OCI-LY7 (cell line): ENCODE measurements around the gene IGSF8. TPM values are rescaled to one million over a fixed set of nuclear protein-coding genes. Genes with fewer than 3 reads are reported as not detected.

ENCODE experiments used
- BruUV-seq: library from RNA; stranded (reverse); fragments of 400-500 nt; replicated peaks from 2 replicates; lab custom pipeline; 2021; lab: Mats Ljungman, UMichigan
- CTCF ChIA-PET: fragments of 300-600 bp; sonication (Branson Sonifier 250); formaldehyde crosslinking; loops from one replicate; lab custom pipeline; 2022; ENCODE audit warnings: antibody characterized with exemption; ENCODE audit not compliant: unreplicated experiment; lab: Charles Lee
- POLR2A ChIA-PET: fragments of 300-600 bp; sonication (Branson Sonifier 250); formaldehyde crosslinking; loops from one replicate; lab custom pipeline; 2022; ENCODE audit warnings: antibody characterized with exemption; lab: Charles Lee
- DNase-seq: peaks from one replicate; pipeline ENCODE4 v3.0.0-alpha.2; 2015; ENCODE audit warnings: low spot score
- H2AFZ ChIP-seq: fragments of 200-600 bp; sonication (generic), shearing (Covaris generic); 2 replicates; pipeline ENCODE4 v1.6.1; 2014; ENCODE audit warnings: mild to moderate bottlenecking, antibody characterized with exemption, low read length, moderate library complexity
- H3K27ac ChIP-seq: fragments of 200-600 bp; sonication (generic); 2 replicates; pipeline ENCODE4 v1.5.1; 2014; ENCODE audit warnings: mixed run types, low read depth, mild to moderate bottlenecking, moderate library complexity, low read length, inconsistent platforms; ENCODE audit not compliant: poor library complexity, severe bottlenecking
- H3K36me3 ChIP-seq: fragments of 200-600 bp; sonication (generic); 2 replicates; pipeline ENCODE4 v1.6.1; 2014; ENCODE audit warnings: mild to moderate bottlenecking, antibody characterized with exemption, low read length, moderate library complexity, mixed read lengths; ENCODE audit not compliant: insufficient read depth
- H3K4me1 ChIP-seq: fragments of 200-600 bp; sonication (generic); 2 replicates; pipeline ENCODE4 v1.5.1; 2014; ENCODE audit warnings: mild to moderate bottlenecking, low read length; ENCODE audit not compliant: insufficient read depth, poor library complexity, severe bottlenecking
- H3K4me2 ChIP-seq: fragments of 200-600 bp; sonication (generic); 2 replicates; pipeline ENCODE4 v1.6.1; 2014; ENCODE audit warnings: mild to moderate bottlenecking, low read length
- H3K4me3 ChIP-seq: fragments of 200-600 bp; sonication (generic); 2 replicates; pipeline ENCODE4 v1.5.1; 2014; ENCODE audit warnings: mild to moderate bottlenecking, low read depth, low read length; ENCODE audit not compliant: poor library complexity, severe bottlenecking
- H3K79me2 ChIP-seq: fragments of 200-600 bp; sonication (generic); 2 replicates; pipeline ENCODE4 v1.6.1; 2016; ENCODE audit warnings: low read depth, mild to moderate bottlenecking, low read length, moderate library complexity, mixed read lengths; ENCODE audit not compliant: insufficient read depth
- H3K9me2 ChIP-seq: fragments of 200-600 bp; sonication (generic); 2 replicates; pipeline ENCODE4 v1.6.1; 2016; ENCODE audit warnings: mild to moderate bottlenecking, low read length, mixed read lengths; ENCODE audit not compliant: insufficient read depth
- H3K9me3 ChIP-seq: fragments of 200-600 bp; sonication (generic); 2 replicates; pipeline ENCODE4 v1.6.1; 2014; ENCODE audit warnings: mild to moderate bottlenecking, mixed run types, low read length, mixed read lengths
- H4K20me1 ChIP-seq: fragments of 200-600 bp; sonication (generic); 2 replicates; pipeline ENCODE4 v1.6.1; 2014; ENCODE audit warnings: mild to moderate bottlenecking, antibody characterized with exemption, low read length, moderate library complexity, mixed read lengths; ENCODE audit not compliant: insufficient read depth
- EZH2phosphoT487 ChIP-seq: fragments of 200-600 bp; sonication (generic); IDR thresholded peaks from 2 replicates; pipeline ENCODE4 v1.6.1; 2018; ENCODE audit warnings: low read depth, borderline replicate concordance, mild to moderate bottlenecking, mixed run types, antibody characterized with exemption, low read length, moderate library complexity, mixed read lengths
- intact Hi-C: fragments of 100-400 bp; cut with micrococcal nuclease; formaldehyde crosslinking; loops from one replicate; pipeline ENCODE4 v1.10.0; 2022; ENCODE audit not compliant: unreplicated experiment
- total RNA-seq, 2 experiments: library from RNA; depleted of rRNA in 1 of 2; stranded (reverse); fragments of >200 nt in 1 of 2; shearing (Covaris generic) in 1 of 2; gene quantifications; 2 replicates each; pipeline ENCODE4 v1.2.3, GENCODE V29; 2014 to 2022
- TF ChIP-seq, protein P1 (sequence below): fragments of 200-600 bp; sonication (generic); conservative IDR thresholded peaks from 2 replicates; pipeline ENCODE4 v1.5.1; 2014; ENCODE audit warnings: mild to moderate bottlenecking, antibody characterized with exemption, low read length, moderate library complexity, mixed read lengths

The IGSF8 gene
- total RNA-seq, 2 experiments from 2014 or later = 18.7 to 28.7 TPM

DNA sequence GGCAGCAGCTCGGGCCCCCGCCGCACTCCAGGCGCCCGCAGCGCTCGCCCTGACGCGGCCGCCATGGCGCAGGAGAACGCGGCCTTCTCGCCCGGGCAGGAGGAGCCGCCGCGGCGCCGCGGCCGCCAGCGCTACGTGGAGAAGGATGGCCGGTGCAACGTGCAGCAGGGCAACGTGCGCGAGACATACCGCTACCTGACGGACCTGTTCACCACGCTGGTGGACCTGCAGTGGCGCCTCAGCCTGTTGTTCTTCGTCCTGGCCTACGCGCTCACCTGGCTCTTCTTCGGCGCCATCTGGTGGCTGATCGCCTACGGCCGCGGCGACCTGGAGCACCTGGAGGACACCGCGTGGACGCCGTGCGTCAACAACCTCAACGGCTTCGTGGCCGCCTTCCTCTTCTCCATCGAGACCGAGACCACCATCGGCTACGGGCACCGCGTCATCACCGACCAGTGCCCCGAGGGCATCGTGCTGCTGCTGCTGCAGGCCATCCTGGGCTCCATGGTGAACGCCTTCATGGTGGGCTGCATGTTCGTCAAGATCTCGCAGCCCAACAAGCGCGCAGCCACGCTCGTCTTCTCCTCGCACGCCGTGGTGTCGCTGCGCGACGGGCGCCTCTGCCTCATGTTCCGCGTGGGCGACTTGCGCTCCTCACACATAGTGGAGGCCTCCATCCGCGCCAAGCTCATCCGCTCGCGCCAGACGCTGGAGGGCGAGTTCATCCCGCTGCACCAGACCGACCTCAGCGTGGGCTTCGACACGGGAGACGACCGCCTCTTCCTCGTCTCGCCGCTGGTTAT, 14.2 kb downstream of the IGSF8 start:
- Histone ChIP-seq H3K4me2 (no peak overlapping the region), H3K4me3 (no peak overlapping the region), H3K27ac (no peak overlapping the region), H4K20me1 (no peaks in the 10 kb centered on the region), H3K36me3 (peaks cover 14% of the 10 kb centered on the region), H3K79me2 (no peaks in the 10 kb centered on the region), H2AFZ (no peak overlapping the region), H3K9me2 (no peaks in the 10 kb centered on the region), H3K4me1 (no peaks in the 10 kb centered on the region), H3K9me3 (no peaks in the 10 kb centered on the region)
- DNase-seq = no peak
- TF ChIP-seq, protein P1, sequence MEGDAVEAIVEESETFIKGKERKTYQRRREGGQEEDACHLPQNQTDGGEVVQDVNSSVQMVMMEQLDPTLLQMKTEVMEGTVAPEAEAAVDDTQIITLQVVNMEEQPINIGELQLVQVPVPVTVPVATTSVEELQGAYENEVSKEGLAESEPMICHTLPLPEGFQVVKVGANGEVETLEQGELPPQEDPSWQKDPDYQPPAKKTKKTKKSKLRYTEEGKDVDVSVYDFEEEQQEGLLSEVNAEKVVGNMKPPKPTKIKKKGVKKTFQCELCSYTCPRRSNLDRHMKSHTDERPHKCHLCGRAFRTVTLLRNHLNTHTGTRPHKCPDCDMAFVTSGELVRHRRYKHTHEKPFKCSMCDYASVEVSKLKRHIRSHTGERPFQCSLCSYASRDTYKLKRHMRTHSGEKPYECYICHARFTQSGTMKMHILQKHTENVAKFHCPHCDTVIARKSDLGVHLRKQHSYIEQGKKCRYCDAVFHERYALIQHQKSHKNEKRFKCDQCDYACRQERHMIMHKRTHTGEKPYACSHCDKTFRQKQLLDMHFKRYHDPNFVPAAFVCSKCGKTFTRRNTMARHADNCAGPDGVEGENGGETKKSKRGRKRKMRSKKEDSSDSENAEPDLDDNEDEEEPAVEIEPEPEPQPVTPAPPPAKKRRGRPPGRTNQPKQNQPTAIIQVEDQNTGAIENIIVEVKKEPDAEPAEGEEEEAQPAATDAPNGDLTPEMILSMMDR = peak; percentile 62
- no peak for TF ChIP-seq EZH2phosphoT487
- no TSS peak for BruUV-seq
- CTCF ChIA-PET = interaction anchor here (1.1 kb wide), 1 partner anchor 12 kb away, joined by 3 read pairs; no protein-coding TSS in a partner anchor
- intact Hi-C loops = no loop called here
- POLR2A ChIA-PET = no interaction called here

DNA sequence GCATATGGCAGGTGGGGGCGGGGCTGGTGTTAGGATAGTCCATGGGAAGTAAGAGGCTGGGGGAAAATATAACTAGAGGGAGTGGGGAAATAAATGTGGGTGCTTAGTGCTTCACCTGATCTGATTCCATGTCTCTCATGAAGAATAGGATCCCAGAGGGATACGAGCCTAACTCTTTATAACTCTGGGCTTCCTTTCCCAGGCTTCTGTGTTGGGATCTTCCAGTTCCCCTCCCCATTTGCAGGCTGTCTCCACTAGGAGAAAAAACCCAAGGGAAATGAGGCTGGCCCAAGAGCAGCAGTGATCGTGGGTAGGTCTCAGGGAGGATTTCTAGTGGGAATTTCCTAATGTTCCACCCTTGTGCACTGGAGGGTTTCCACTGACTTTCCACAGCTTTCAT, 15.5 kb downstream of the IGSF8 start:
- Histone ChIP-seq H3K4me2 (no peak overlapping the region), H3K9me3 (no peaks in the 10 kb centered on the region), H3K9me2 (no peaks in the 10 kb centered on the region), H3K27ac (no peak overlapping the region), H4K20me1 (no peaks in the 10 kb centered on the region), H2AFZ (no peak overlapping the region), H3K4me3 (no peak overlapping the region), H3K36me3 (peaks cover 14% of the 10 kb centered on the region), H3K79me2 (no peaks in the 10 kb centered on the region), H3K4me1 (no peaks in the 10 kb centered on the region)
- DNase-seq = no peak
- intact Hi-C loops = no loop called here
- ChIA-PET POLR2A (no interaction called here), CTCF (interaction anchor here (0.6 kb wide), 1 partner anchor 1760 kb away, joined by 4 read pairs; no protein-coding TSS in a partner anchor)
- TF ChIP-seq EZH2phosphoT487 = no peak
- TF ChIP-seq, protein P1 = no peak
- no TSS peak for BruUV-seq

DNA sequence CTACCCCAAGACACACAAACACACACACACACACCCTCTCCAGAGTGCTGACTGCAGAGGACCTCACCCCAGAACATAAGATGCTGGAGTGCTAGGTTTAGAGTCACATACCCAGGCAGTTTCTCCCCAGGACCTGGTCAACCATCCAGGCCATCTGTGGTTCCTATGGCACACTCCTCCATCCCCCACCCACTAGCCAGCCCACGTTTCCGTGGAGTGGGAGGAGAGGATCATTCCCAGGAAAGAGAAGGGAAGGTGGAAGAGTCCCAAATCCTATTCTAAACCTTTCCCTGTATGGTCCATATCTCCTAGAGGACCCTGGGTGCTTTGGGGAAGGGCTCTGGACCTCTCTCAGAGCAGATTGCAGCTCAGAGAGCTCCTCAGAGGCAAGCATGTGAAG, 15.9 kb downstream of the IGSF8 start:
- no peaks in the 10 kb centered on the region for H3K79me2 ChIP-seq
- no peaks in the 10 kb centered on the region for H3K9me3 ChIP-seq
- no peak for DNase-seq
- no peak overlapping the region for H3K27ac ChIP-seq
- intact Hi-C loops = no loop called here
- no peaks in the 10 kb centered on the region for H3K9me2 ChIP-seq
- no peaks in the 10 kb centered on the region for H3K4me1 ChIP-seq
- no peak overlapping the region for H3K4me3 ChIP-seq
- BruUV-seq = no TSS peak
- POLR2A ChIA-PET = interaction anchor here (0.7 kb wide), 1 partner anchor 506 kb away, joined by 3 read pairs; no protein-coding TSS in a partner anchor
- H3K4me2 ChIP-seq = no peak overlapping the region
- H4K20me1 ChIP-seq = no peaks in the 10 kb centered on the region
- no peak overlapping the region for H2AFZ ChIP-seq
- no peak for TF ChIP-seq EZH2phosphoT487
- CTCF ChIA-PET = interaction anchor here (0.6 to 1.5 kb wide), 2 partner anchors 36 to 1760 kb away, joined by 4 to 5 read pairs; no protein-coding TSS in a partner anchor
- H3K36me3 ChIP-seq = peaks cover 14% of the 10 kb centered on the region
